Measurements from ENCODE around the gene AMIGO3. TPM values are rescaled to one million over a fixed set of nuclear protein-coding genes. Genes with fewer than 3 reads are reported as not detected.
A peak's percentile ranks its signal among the peaks of the same experiment; 100 is the strongest.

The AMIGO3 gene
- total RNA-seq, 2 donors from 2014 or later: 0.44 to 1.1 TPM

- no peaks in the 10 kb centered on the region for H3K27me3 ChIP-seq
- H3K36me3 ChIP-seq: peaks cover 32% of the 10 kb centered on the region
- H3K9me3 ChIP-seq: no peaks in the 10 kb centered on the region
- peak; percentile 97 for DNase-seq (ENCODE audit: low spot score)
- H3K4me3 ChIP-seq: peak within 1 kb of the TSS; percentile 77 to 87
- peaks cover 0 to 18% of the 10 kb centered on the region in 2 donors for H3K4me1 ChIP-seq
- peak within 1 kb of the TSS; percentile 82 to 91 for H3K27ac ChIP-seq
- TF ChIP-seq, protein P1, sequence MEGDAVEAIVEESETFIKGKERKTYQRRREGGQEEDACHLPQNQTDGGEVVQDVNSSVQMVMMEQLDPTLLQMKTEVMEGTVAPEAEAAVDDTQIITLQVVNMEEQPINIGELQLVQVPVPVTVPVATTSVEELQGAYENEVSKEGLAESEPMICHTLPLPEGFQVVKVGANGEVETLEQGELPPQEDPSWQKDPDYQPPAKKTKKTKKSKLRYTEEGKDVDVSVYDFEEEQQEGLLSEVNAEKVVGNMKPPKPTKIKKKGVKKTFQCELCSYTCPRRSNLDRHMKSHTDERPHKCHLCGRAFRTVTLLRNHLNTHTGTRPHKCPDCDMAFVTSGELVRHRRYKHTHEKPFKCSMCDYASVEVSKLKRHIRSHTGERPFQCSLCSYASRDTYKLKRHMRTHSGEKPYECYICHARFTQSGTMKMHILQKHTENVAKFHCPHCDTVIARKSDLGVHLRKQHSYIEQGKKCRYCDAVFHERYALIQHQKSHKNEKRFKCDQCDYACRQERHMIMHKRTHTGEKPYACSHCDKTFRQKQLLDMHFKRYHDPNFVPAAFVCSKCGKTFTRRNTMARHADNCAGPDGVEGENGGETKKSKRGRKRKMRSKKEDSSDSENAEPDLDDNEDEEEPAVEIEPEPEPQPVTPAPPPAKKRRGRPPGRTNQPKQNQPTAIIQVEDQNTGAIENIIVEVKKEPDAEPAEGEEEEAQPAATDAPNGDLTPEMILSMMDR (IDR thresholded peaks at IDR 0.05): no peak
Observed at GRCh38 chr3:49673715-49674496, 45.6 kb downstream of the AMIGO3 start, which contains the start of gene APEH. TSS of gene APEH (plus strand) at chr3:49674351. CDS start at chr3:49674402, 51 bp downstream.

GRCh38 chr3:49673121-49673714 lies 46.3 kb downstream of the AMIGO3 start:
- H3K27me3 ChIP-seq: no peaks in the 10 kb centered on the region
- peaks cover 0 to 18% of the 10 kb centered on the region in 2 donors for H3K4me1 ChIP-seq
- DNase-seq (ENCODE audit: low spot score): no peak
- peak overlapping the region; percentile 77 to 87 for H3K4me3 ChIP-seq
- H3K27ac ChIP-seq: peak overlapping the region; percentile 82 to 91
- no peaks in the 10 kb centered on the region for H3K9me3 ChIP-seq
- TF ChIP-seq, protein P1 (IDR thresholded peaks at IDR 0.05): no peak
- H3K36me3 ChIP-seq: peaks cover 26% of the 10 kb centered on the region

DNA sequence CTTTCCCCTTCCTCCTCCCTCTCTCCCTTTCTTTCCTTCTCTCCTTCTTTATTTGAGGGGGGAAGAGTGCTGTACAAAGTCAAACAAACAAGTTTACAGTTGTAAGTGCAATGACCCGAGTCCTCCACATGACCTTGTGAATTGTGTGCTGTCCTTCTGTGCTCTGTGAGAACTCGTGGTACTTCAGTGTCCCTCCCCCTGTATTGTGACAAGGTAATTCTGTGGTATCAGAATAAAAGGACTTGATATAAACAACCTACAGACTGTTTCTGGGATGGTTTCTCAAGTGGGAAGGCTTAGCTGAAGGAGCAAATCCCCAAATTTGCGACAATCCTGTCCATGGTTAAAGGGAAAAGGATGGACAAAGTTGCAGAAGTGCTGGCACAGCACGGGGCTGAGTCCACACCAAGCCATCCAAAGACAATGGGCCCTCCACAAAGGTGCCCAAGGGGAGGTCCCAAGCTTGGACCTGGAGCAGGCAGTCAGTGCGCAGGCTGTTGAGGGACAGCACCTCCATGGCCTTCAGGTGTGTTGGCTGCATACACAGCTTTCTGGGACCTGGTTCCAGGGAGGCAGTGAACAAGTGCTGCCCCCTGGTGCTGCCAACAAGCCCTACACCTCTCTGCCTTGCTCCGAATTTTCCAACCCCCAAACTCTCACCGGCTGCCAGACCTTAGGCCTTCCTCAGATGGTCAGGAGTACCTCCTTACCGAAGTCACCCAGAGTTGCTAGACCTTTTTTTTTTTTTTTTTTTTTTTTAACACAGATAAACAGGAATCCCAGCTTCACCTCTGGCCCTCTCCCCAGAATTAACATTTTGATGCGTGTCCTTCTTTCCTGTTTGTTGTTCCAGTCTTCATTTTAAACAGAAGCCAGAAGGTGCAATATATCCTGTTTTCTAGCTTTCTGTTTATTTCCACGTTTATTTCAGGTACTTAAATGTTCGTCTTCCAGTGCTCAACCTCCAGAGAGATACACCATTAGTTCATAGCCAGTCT lies 47.9 kb downstream of the AMIGO3 start:
- Histone ChIP-seq H3K9me3 (no peaks in the 10 kb centered on the region), H3K4me3 (no peak overlapping the region), H3K27me3 (no peaks in the 10 kb centered on the region), H3K36me3 (peaks cover 9% of the 10 kb centered on the region), H3K4me1 (peaks cover 0 to 18% of the 10 kb centered on the region in 2 donors), H3K27ac (no peak overlapping the region)
- TF ChIP-seq, protein P1 (IDR thresholded peaks at IDR 0.05): peak; percentile 72 to 80
- no peak for DNase-seq (ENCODE audit: low spot score)

DNA sequence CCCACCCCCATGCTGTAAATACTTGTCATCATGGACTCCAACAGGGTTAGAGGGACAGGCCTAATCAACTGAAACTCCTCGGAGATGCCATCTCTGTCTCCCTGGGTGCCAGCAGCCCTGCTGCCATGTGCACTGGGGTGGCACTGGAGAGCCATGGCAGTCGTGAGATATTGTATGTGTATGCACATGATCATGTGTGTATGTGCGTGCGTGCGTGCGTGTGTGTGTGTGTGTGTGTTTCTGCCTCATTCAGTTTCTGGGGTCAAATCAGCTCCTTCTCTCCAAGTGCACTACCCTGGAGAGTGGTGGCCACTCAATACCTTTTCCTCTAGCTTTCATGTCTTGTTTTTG lies 48.6 kb downstream of the AMIGO3 start:
- H3K27me3 ChIP-seq: no peaks in the 10 kb centered on the region
- TF ChIP-seq, protein P1 (IDR thresholded peaks at IDR 0.05): no peak
- peaks cover 0 to 18% of the 10 kb centered on the region in 2 donors for H3K4me1 ChIP-seq
- H3K27ac ChIP-seq: no peak overlapping the region
- DNase-seq (ENCODE audit: low spot score): no peak
- H3K4me3 ChIP-seq: no peak overlapping the region
- peaks cover 3% of the 10 kb centered on the region for H3K36me3 ChIP-seq
- H3K9me3 ChIP-seq: no peaks in the 10 kb centered on the region

GRCh38 chr3:49669352-49669751 lies 50.1 kb downstream of the AMIGO3 start:
- DNase-seq (ENCODE audit: low spot score): no peak
- TF ChIP-seq, protein P1 (IDR thresholded peaks at IDR 0.05): no peak
- no peaks in the 10 kb centered on the region for H3K9me3 ChIP-seq
- no peak overlapping the region for H3K27ac ChIP-seq
- no peaks in the 10 kb centered on the region for H3K27me3 ChIP-seq
- no peaks in the 10 kb centered on the region for H3K36me3 ChIP-seq
- no peak overlapping the region for H3K4me3 ChIP-seq
- peaks cover 0 to 6% of the 10 kb centered on the region in 2 donors for H3K4me1 ChIP-seq

Measured in right atrium auricular region (tissue), 2 donors.